ENCODE results near the gene RXRA.

GRCh38 chr9:134431626-134432025, 105.4 kb downstream of the RXRA start:
- TF ChIP-seq POLR2A (IDR thresholded peaks at IDR 0.05; ENCODE audit: low read depth, low read length), result no peak
- no peak for TF ChIP-seq TAF1 (IDR thresholded peaks at IDR 0.05; ENCODE audit: low read depth, low read length)

Data from GM12891 (cell line).